Ovary (tissue), 3 donors: Measurements from ENCODE around the gene OLAH.

ENCODE experiments used
- POLR2A ChIP-seq: fragments of 450-650 bp; IDR thresholded peaks from one replicate; pipeline ENCODE4 v1.6.1; 2017; ENCODE audit warnings: antibody characterized with exemption, mild to moderate bottlenecking, moderate library complexity
- TF ChIP-seq, protein P1 (sequence below), 3 donors: fragments of 450-650 bp in 2 of 3; fragments of 200-600 bp in 1 of 3; IDR thresholded peaks; one replicate each; pipeline versions ENCODE4 v1.5.1 to v1.8.0; 2016 to 2022; ENCODE audit warnings: antibody characterized with exemption in 3 of 3, mild to moderate bottlenecking in 1 of 3
- donor health status: DM: no; HTN: no; CAD: no.

- TF ChIP-seq, protein P1, sequence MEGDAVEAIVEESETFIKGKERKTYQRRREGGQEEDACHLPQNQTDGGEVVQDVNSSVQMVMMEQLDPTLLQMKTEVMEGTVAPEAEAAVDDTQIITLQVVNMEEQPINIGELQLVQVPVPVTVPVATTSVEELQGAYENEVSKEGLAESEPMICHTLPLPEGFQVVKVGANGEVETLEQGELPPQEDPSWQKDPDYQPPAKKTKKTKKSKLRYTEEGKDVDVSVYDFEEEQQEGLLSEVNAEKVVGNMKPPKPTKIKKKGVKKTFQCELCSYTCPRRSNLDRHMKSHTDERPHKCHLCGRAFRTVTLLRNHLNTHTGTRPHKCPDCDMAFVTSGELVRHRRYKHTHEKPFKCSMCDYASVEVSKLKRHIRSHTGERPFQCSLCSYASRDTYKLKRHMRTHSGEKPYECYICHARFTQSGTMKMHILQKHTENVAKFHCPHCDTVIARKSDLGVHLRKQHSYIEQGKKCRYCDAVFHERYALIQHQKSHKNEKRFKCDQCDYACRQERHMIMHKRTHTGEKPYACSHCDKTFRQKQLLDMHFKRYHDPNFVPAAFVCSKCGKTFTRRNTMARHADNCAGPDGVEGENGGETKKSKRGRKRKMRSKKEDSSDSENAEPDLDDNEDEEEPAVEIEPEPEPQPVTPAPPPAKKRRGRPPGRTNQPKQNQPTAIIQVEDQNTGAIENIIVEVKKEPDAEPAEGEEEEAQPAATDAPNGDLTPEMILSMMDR (IDR thresholded peaks at IDR 0.05): no peak
- no peak for TF ChIP-seq POLR2A
These were observed 28.3 kb upstream of the OLAH start for GRCh38 chr10:15015451-15015850.
